Ovary (tissue), 3 donors: ENCODE measurements around the gene GRIN3B.

Source experiments
- EP300 ChIP-seq: sonication (generic); formaldehyde crosslinking; IDR thresholded peaks from one replicate; pipeline ENCODE4 v1.6.1; 2017; ENCODE audit warnings: antibody characterized with exemption
- POLR2A ChIP-seq: fragments of 450-650 bp; IDR thresholded peaks from one replicate; pipeline ENCODE4 v1.6.1; 2017; ENCODE audit warnings: antibody characterized with exemption, mild to moderate bottlenecking, moderate library complexity
- TF ChIP-seq, protein P1 (sequence below), 3 donors: fragments of 450-650 bp in 2 of 3; fragments of 200-600 bp in 1 of 3; IDR thresholded peaks; one replicate each; pipeline versions ENCODE4 v1.5.1 to v1.8.0; 2016 to 2022; ENCODE audit warnings: antibody characterized with exemption in 3 of 3, mild to moderate bottlenecking in 1 of 3
- donor health status: DM: no; HTN: no; CAD: no.

DNA sequence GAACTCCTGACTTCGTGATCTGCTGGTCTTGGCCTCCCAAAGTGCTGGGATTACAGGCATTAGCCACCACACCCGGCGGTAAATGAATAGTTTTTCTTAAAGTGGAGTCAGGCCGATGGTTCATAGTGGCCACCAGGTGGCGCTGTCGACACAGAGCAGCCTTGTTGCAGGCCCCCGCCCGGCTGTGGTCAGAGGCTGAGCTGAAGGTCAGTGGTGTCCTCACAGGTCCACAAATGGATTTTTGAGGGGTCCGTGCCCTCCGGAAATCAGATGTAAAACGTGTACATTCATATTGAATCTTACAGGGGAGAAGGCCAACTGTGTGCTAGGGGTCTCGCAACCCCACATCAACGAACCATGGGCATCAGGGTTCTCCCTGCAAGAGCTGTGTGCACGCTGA, 29.5 kb upstream of the GRIN3B start:
- TF ChIP-seq POLR2A (no peak), EP300 (no peak)
- TF ChIP-seq, protein P1, sequence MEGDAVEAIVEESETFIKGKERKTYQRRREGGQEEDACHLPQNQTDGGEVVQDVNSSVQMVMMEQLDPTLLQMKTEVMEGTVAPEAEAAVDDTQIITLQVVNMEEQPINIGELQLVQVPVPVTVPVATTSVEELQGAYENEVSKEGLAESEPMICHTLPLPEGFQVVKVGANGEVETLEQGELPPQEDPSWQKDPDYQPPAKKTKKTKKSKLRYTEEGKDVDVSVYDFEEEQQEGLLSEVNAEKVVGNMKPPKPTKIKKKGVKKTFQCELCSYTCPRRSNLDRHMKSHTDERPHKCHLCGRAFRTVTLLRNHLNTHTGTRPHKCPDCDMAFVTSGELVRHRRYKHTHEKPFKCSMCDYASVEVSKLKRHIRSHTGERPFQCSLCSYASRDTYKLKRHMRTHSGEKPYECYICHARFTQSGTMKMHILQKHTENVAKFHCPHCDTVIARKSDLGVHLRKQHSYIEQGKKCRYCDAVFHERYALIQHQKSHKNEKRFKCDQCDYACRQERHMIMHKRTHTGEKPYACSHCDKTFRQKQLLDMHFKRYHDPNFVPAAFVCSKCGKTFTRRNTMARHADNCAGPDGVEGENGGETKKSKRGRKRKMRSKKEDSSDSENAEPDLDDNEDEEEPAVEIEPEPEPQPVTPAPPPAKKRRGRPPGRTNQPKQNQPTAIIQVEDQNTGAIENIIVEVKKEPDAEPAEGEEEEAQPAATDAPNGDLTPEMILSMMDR (IDR thresholded peaks at IDR 0.05), result peak in 1 of 3 donors; percentile 21
